BJ (cell line): Measurements from ENCODE around the gene COBL. TPM values are rescaled to one million over a fixed set of nuclear protein-coding genes. Genes with fewer than 3 reads are reported as not detected.

ENCODE experiments used
- CTCF ChIA-PET: fragments of 350-600 bp; formaldehyde crosslinking; extraction: SDS; loops from one replicate; lab custom pipeline; 2021; ENCODE audit warnings: antibody characterized with exemption, inconsistent platforms; lab: Yijun Ruan, JAX
- POLR2A ChIA-PET: fragments of 300-600 bp; sonication (Branson Sonifier 250); formaldehyde crosslinking; extraction: SDS; loops from one replicate; lab custom pipeline; 2021; ENCODE audit warnings: antibody characterized with exemption; lab: Charles Lee
- DNase-seq: peaks from one replicate; pipeline ENCODE4 v3.0.0-alpha.2; 2011; ENCODE audit warnings: low read depth
- H3K27me3 ChIP-seq: 2 replicates; pipeline ENCODE4 v1.6.0; 2011; ENCODE audit warnings: low read length; ENCODE audit not compliant: control insufficient read depth, insufficient read depth
- H3K36me3 ChIP-seq: 2 replicates; pipeline ENCODE4 v1.5.1; 2011; ENCODE audit warnings: low read length; ENCODE audit not compliant: control insufficient read depth, insufficient read depth
- H3K4me3 ChIP-seq: 2 replicates; pipeline ENCODE4 v1.5.1; 2011; ENCODE audit warnings: low read depth, mild to moderate bottlenecking, control low read depth, low read length
- CTCF ChIP-seq: IDR thresholded peaks from 2 replicates; pipeline ENCODE4 v1.5.1; 2011; ENCODE audit warnings: low read depth, mild to moderate bottlenecking, control low read depth, inconsistent platforms, low read length, moderate library complexity; ENCODE audit not compliant: insufficient read depth
- polyA plus RNA-seq: library from polyadenylated mRNA; depleted of rRNA; stranded (reverse); fragments of >200 nt; gene quantifications from 2 replicates; pipeline ENCODE4 v1.2.3, GENCODE V29; 2011

COBL gene
- polyA plus RNA-seq, 1 experiment, result not detected

GRCh38 chr7:51346126-51346525 lies 29.5 kb upstream of the COBL start:
- DNase-seq, result no peak
- H3K27me3 ChIP-seq, result no peaks in the 10 kb centered on the region
- no peak overlapping the region for H3K4me3 ChIP-seq
- ChIA-PET CTCF (no interaction called here), POLR2A (no interaction called here)
- no peak for TF ChIP-seq CTCF
- H3K36me3 ChIP-seq, result no peaks in the 10 kb centered on the region

- POLR2A ChIA-PET, result no interaction called here
- CTCF ChIA-PET, result no interaction called here
Measured at GRCh38 chr7:51344406-51345138, 28.0 kb upstream of the COBL start.

GRCh38 chr7:51340936-51341335 lies 24.3 kb upstream of the COBL start:
- ChIA-PET CTCF (no interaction called here), POLR2A (no interaction called here)
- no peak for DNase-seq
- Histone ChIP-seq H3K4me3 (no peak overlapping the region), H3K36me3 (no peaks in the 10 kb centered on the region), H3K27me3 (no peaks in the 10 kb centered on the region)
- TF ChIP-seq CTCF, result no peak

More at GRCh38 chr7:51344406-51345138, 28.0 kb upstream of the COBL start:
- no peaks in the 10 kb centered on the region for H3K36me3 ChIP-seq
- no peak for DNase-seq
- H3K27me3 ChIP-seq, result no peaks in the 10 kb centered on the region
- TF ChIP-seq CTCF, result no peak
- no peak overlapping the region for H3K4me3 ChIP-seq

- Histone ChIP-seq H3K36me3 (no peaks in the 10 kb centered on the region), H3K27me3 (no peaks in the 10 kb centered on the region), H3K4me3 (no peak overlapping the region)
- ChIA-PET CTCF (no interaction called here), POLR2A (no interaction called here)
- DNase-seq, result no peak
- no peak for TF ChIP-seq CTCF
Measured at GRCh38 chr7:51340029-51340838, 23.6 kb upstream of the COBL start.

- Histone ChIP-seq H3K27me3 (no peaks in the 10 kb centered on the region), H3K4me3 (no peak overlapping the region), H3K36me3 (no peaks in the 10 kb centered on the region)
- no peak for TF ChIP-seq CTCF
- ChIA-PET POLR2A (no interaction called here), CTCF (no interaction called here)
- DNase-seq, result no peak
Measured at GRCh38 chr7:51335057-51335456, 18.4 kb upstream of the COBL start.
